Amniotic stem cell (primary cell): ENCODE results near the gene LRRC23.

Experiments
- DNase-seq: peaks from one replicate; lab custom pipeline; 2025; lab: John Stamatoyannopoulos, UW

LRRC23 gene

DNA sequence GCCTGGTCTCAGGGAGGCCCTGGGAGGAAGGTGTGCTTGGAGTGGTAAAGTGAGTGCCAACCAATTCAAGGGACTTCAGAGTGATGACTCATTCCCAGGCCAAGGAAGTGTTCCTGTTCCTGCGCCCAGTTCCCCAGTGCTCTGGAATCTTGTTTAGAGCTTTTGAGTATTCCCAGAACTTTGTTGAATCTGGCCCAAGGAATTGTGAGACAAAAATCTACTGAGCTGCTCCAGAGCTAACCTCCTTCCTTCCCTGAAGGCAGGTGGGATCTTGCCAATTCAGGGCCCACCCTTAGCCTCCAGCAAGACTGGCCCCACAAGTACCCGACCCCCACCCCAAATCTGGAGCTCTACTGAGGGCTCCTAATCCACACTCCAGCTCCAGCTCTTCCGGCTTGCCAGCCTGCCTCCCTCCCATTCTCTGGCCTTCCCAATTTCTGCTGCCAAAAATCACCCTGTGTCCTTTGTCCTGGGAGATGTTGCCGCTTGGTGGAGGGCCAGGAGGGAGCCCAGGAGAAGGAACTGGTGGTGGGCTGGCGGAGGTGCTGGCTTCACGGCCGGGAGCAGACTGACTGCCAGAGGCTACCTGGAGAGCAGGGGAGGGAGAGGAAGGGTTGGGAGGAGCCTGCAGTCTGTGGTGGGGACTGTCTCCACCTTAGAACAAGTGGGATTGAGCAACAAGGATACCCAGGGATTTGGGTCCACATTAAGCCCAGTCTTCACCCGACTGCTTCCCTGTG lies 21.1 kb downstream of the LRRC23 start:
- DNase-seq: peak; percentile 85

DNA sequence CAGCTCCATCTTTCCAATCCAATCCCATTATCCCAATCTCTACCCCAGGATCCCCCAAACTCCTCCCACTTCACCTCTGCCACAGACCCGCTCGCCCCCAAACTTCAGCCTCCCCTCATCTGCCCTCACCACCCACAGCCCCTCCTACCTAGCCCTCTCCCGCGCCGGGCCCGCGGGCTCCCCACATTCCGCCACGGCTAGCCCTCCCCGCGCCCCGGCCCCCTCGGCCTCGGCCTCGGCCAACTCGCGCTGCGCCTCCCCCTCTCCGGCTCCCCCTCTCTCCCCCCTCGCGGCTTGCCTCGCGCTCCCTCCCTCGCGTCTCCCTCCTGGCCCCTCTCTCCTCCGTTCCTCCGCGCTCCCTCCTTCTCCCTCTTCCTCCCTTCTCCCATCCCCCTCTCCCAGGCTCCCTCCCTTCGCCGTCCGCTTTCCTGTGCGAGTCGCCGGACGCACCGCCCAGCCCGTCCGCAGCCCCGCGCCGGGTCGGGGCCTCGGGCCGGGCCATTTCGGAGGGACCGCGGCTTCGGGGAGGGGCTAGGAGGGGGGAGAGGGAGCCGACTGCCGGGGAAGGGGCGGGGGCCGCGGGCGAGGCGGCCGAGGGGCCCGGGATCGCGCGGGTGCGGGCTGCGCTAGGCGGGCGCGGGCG lies 22.9 kb downstream of the LRRC23 start, which contains the start of gene ATN1:
TSS of gene ATN1 (plus strand) at position 581 of the 643 bp plus-strand sequence. CDS start 6,043 bp downstream, outside the sequence.
- DNase-seq: peak; percentile 41

DNA sequence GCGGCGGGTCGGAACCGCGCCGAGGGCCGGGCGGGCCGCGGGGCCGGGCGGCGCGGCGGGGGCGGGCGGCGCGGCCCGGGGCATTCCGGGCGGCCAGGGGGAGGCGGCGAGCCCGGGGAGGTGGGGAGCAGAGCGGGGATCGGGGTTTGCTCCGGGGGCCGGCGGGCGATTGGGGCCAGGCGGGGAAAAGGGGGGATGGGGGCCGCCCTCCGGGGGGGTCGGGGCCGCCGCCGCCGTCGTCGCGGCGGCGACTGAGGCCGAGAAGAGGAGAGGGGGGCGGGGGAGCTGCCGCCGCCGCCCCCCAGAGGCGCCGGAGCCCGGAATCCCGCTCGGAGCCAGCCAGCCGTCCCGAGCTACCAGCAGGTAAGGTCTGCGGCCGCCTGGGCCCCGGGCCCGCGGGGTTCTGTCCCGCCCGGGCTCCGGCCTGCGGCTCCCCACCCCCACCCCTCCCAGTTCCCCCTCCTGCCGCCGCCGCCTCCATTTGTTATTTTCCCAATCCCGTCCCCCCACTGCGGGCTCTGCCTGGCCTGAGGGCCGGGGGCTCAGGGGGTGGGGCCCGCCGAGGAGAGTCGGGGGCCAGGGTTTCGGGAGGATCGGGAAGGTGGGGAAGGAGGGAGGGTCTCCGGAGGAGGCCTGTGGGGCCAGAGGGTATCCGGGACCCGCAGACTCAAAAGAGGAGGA lies 23.5 kb downstream of the LRRC23 start:
- DNase-seq: no peak

DNA sequence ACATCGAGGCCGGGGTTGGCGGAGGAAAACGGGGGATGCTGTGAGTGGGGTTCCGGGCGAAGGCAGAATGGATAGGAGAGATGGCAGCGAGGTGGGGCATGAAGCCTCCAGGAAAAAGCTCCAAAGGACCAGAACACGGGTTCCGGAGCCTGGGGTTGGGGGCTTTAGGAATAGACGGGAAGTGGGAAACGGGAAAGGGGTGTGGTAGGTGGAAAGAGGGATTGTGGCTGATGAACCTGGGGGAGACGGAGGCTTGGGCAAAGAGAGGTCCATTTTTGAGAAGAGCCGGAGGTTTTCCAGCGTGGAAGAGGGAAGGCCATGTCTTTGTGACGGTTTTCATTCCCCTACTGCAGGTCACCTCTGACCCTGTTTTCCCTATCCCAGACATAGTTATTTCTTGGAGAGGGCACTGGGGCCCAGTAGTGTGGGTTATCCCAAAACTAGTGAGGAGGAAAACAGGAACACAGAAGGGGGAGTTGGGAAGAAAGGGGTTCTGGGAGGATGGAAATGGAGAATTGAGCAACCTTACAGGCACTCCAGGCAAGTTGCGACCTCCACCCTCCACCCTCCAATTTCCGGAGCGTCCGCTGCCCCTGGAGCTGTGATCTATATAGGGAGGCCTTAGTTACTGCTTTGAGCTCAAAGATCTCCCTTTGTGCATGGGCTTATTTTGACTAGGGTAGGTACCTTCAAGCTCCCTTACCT lies 24.2 kb downstream of the LRRC23 start:
- DNase-seq: no peak

DNA sequence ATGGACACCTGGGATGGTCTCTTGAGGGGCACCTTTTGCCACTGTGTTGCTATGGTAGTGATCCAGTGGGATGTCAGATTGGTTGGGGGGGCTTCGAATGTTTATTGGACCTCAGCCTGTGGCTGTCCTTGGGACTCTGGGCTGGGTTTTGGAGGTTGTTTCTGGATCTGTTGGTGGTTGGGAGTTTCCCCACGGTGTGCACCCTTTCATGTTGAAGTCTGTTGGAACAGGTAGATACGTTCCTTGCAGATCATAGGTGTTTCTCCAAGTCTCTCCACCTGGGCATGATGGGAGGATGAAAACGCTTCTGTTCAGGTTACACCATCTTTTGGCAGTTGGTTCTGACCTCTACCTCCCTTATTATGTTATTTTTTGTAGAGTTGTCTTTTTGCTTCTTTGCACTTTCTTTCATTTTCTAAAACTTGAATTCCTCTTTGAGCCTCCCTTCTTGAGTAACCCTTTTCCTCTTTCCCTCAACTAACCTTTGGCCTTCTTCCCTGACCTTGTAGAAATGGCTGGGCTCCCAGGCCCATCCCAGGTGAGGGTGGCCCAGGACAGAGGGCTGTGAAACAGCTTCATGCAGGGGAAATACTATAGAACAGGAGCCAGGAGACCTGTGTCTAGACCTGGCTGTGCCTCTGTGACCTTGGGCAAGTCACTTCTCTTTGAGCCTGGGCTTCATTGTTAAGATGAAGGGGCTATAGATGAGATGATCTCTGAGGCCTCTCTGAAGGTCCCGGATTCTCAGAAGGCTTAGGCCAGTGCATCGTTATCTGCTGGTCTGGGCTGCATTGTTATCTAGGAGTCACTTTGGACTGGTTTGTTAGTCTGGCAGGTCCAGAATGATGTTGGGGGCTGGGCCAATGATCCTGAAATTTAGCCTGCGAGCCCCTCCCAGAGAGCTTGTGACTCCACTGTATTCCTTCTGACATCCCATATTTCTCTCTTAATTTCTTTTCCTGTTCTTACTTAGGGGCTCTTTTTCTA lies 25.1 kb downstream of the LRRC23 start:
- no peak for DNase-seq

DNA sequence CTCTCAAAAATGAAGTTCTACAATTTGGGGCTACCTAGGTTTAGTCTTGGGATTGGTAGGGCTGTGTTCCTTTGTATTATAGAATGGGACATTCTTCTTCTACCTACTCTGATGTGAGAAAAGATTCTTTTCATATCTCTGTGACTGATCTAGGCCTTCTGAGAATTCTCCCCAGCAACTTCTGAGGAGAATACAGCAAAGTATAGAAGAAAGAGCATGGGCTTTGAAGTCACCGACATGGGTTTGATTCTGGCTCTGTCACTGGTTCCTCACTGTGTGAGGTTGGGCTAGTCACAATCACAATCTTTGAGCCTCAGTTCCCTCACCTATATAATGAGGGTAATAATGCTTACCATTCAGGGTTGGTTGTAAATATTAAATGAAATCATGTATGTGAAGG lies 28.1 kb downstream of the LRRC23 start:
- no peak for DNase-seq

DNA sequence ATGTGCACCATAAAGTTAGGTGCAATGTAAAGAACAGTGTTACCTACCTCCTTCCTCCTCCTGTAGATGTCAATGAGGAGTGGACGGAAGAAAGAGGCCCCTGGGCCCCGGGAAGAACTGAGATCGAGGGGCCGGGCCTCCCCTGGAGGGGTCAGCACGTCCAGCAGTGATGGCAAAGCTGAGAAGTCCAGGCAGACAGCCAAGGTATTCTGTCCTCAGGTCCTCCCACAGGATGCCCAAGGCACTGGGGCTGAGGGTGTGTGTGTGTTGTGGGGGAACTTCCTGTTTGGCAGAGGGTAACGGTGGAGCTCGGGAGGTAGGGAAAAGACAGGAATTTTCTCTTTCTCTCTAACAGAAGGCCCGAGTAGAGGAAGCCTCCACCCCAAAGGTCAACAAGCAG lies 29.5 kb downstream of the LRRC23 start:
- no peak for DNase-seq

DNA sequence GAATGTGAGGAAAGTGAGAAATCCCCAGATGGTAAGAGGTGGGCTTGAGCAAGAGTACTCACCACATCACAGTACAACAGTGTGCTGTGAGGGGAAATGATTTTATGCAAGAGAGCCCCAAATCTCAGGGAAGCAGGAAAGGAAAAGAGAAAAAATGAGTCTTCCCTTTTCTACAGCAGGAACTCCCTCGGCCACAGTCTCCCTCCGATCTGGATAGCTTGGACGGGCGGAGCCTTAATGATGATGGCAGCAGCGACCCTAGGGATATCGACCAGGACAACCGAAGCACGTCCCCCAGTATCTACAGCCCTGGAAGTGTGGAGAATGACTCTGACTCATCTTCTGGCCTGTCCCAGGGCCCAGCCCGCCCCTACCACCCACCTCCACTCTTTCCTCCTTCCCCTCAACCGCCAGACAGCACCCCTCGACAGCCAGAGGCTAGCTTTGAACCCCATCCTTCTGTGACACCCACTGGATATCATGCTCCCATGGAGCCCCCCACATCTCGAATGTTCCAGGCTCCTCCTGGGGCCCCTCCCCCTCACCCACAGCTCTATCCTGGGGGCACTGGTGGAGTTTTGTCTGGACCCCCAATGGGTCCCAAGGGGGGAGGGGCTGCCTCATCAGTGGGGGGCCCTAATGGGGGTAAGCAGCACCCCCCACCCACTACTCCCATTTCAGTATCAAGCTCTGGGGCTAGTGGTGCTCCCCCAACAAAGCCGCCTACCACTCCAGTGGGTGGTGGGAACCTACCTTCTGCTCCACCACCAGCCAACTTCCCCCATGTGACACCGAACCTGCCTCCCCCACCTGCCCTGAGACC lies 31.0 kb downstream of the LRRC23 start:
- DNase-seq: no peak

DNA sequence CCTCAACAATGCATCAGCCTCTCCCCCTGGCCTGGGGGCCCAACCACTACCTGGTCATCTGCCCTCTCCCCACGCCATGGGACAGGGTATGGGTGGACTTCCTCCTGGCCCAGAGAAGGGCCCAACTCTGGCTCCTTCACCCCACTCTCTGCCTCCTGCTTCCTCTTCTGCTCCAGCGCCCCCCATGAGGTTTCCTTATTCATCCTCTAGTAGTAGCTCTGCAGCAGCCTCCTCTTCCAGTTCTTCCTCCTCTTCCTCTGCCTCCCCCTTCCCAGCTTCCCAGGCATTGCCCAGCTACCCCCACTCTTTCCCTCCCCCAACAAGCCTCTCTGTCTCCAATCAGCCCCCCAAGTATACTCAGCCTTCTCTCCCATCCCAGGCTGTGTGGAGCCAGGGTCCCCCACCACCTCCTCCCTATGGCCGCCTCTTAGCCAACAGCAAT lies 31.6 kb downstream of the LRRC23 start:
- no peak for DNase-seq

DNA sequence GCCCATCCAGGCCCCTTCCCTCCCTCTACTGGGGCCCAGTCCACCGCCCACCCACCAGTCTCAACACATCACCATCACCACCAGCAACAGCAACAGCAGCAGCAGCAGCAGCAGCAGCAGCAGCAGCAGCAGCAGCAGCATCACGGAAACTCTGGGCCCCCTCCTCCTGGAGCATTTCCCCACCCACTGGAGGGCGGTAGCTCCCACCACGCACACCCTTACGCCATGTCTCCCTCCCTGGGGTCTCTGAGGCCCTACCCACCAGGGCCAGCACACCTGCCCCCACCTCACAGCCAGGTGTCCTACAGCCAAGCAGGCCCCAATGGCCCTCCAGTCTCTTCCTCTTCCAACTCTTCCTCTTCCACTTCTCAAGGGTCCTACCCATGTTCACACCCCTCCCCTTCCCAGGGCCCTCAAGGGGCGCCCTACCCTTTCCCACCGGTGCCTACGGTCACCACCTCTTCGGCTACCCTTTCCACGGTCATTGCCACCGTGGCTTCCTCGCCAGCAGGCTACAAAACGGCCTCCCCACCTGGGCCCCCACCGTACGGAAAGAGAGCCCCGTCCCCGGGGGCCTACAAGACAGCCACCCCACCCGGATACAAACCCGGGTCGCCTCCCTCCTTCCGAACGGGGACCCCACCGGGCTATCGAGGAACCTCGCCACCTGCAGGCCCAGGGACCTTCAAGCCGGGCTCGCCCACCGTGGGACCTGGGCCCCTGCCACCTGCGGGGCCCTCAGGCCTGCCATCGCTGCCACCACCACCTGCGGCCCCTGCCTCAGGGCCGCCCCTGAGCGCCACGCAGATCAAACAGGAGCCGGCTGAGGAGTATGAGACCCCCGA lies 32.2 kb downstream of the LRRC23 start:
- no peak for DNase-seq

DNA sequence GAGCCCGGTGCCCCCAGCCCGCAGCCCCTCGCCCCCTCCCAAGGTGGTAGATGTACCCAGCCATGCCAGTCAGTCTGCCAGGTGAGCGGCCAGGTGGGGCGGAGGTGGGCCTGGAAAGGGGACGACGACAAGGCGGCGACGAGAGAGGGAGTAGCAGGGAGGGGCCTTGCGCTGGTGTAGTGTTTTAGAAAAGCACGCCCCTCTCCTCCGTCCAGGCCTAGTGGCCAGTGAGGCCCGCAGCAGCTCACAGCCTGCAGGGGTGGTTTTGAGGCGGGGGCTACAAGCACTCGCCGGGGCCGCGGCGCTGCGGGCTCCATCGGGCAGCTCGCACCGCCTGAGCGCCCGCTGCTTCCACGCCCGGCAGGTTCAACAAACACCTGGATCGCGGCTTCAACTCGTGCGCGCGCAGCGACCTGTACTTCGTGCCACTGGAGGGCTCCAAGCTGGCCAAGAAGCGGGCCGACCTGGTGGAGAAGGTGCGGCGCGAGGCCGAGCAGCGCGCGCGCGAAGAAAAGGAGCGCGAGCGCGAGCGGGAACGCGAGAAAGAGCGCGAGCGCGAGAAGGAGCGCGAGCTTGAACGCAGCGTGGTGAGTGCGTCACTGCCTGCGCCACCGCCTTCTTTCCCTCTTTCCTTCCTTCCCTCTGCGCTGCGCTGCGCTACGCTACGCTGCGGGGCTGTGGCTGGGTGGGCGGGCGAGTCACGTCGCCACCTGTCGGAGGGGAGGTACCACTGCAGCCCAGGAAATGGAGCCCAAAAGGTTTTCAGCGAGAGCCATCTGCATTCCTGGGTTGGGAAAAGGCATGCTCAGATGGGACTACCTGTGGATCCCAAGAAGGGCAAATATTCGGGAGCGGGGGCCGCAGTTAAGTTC lies 33.1 kb downstream of the LRRC23 start:
- peak; percentile 70 for DNase-seq

DNA sequence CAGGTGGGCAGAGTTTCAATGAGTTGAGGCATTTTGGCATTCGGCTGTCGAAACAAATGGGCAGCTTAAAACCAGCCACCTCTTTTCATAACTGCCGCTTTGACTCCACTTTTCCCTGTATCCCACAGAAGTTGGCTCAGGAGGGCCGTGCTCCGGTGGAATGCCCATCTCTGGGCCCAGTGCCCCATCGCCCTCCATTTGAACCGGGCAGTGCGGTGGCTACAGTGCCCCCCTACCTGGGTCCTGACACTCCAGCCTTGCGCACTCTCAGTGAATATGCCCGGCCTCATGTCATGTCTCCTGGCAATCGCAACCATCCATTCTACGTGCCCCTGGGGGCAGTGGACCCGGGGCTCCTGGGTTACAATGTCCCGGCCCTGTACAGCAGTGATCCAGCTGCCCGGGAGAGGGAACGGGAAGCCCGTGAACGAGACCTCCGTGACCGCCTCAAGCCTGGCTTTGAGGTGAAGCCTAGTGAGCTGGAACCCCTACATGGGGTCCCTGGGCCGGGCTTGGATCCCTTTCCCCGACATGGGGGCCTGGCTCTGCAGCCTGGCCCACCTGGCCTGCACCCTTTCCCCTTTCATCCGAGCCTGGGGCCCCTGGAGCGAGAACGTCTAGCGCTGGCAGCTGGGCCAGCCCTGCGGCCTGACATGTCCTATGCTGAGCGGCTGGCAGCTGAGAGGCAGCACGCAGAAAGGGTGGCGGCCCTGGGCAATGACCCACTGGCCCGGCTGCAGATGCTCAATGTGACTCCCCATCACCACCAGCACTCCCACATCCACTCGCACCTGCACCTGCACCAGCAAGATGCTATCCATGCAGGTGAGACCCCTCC lies 34.0 kb downstream of the LRRC23 start:
- DNase-seq: no peak

DNA sequence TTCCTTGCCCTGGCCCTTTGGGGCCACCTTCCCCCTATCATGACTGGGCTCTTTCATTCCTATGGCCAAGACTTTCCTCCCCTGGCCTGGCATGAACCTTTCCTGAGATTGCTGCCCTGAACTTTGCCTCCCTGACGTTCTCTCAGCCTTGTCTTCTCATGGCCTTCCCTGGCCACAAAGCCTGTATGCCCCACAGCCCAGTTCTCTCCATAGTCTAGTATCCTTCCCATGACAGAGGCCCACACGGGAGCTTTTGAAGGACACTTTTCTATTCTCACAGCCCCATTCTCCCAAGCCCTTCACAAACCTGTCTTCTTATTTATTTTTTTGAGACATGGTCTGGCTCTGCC lies 34.5 kb downstream of the LRRC23 start:
- DNase-seq: no peak

DNA sequence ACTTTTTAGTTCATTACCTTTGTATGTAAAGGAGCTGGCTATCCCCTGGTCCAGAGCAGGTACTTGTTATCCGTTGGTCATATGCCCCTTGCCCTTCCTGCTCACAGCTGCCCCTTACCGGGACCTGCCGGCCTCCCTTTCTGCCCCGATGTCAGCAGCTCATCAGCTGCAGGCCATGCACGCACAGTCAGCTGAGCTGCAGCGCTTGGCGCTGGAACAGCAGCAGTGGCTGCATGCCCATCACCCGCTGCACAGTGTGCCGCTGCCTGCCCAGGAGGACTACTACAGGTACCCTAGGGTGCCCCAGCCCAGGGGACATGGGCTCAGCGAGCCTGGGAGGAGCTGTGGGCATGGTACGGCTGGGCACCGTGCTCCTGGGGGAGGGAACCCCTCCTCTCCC lies 36.6 kb downstream of the LRRC23 start:
- no peak for DNase-seq

DNA sequence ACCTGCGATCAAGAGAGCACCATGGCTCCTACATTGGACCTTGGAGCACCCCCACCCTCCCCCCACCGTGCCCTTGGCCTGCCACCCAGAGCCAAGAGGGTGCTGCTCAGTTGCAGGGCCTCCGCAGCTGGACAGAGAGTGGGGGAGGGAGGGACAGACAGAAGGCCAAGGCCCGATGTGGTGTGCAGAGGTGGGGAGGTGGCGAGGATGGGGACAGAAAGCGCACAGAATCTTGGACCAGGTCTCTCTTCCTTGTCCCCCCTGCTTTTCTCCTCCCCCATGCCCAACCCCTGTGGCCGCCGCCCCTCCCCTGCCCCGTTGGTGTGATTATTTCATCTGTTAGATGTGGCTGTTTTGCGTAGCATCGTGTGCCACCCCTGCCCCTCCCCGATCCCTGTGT lies 37.2 kb downstream of the LRRC23 start:
- DNase-seq: no peak

DNA sequence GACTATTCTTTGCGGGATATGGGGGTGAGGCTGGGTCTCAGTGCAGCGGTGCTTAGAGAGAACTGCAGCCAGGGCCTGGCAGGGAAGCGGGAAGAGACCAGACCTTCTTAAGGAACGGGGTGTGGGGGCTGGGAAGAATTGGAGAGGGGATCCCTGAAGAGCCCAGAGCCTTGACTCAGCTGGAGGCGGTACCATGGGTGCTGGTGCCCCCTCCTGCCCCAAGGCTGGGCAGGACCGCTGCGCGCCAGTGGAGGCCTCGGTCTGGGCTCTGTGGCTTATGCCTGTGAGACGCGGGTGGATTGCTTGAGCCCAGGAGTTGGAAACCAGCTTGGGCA lies 37.7 kb downstream of the LRRC23 start:
- no peak for DNase-seq

DNA sequence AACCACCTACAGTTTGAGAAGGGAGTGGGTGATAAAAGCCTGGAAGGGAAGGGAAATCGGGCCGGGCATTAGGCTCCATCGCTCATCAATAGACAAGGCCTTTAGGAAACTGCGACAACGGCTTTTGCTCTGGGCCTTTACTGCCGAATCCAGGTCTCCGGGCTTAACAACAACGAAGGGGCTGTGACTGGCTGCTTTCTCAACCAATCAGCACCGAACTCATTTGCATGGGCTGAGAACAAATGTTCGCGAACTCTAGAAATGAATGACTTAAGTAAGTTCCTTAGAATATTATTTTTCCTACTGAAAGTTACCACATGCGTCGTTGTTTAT lies 38.7 kb downstream of the LRRC23 start:
- peak; percentile 77 for DNase-seq
